ENCODE results near the gene TRIM33. TPM values are rescaled to one million over a fixed set of nuclear protein-coding genes. Genes with fewer than 3 reads are reported as not detected.
"Not testable (repeated sequence)": the region's sequence is repeated elsewhere in the genome, so short reads cannot be mapped to it uniquely, and the experiment has no call there.

Gene TRIM33
- total and polyA plus RNA-seq, 2 donors (not counting 1 experiment from before 2014, with no cell fraction given): 13.7 to 61.0 TPM

DNA sequence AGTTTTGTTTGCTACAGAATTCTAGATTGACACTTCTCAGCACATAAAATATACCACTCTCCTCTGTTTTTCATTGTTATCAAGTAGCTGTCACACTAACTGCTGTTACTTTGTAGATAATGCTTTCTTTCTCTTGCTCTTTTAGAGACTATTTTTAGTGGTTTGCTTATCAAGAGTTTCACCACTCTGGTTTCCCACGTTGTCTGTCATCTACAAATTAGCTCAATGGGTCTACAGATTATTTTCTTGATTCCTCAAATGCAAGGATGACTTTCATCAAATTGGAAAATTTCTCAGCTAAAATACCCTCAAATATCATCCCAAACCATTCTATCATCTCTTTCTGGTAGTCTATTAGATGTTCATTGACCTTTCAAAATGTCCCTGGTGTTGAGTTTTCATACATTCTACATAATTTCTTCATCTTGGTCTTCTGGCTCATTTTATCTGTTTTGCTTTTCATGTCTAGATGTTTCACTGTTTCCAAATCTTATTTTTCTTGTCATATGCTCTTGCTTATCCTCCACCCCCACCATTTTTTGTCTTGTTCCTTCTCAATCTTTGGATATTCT lies 122.5 kb downstream of the TRIM33 start:
- Histone ChIP-seq H2AFZ (ENCODE audit: insufficient read depth, low read depth, low read length, poor library complexity, severe bottlenecking) (no peak overlapping the region), H3K27ac (ENCODE audit: low read length in 2 of 2) (no peak overlapping the region), H3K27me3 (replicated peaks in 1 of 4; ENCODE audit: control extremely low read depth in 1 of 4, control insufficient read depth in 3 of 4, insufficient read depth in 4 of 4, low read length in 3 of 4) (no peaks in the 10 kb centered on the region), H3K4me1 (ENCODE audit: control insufficient read depth in 2 of 2, insufficient read depth in 2 of 2, low read length in 2 of 2) (no peaks in the 10 kb centered on the region), H3K4me2 (replicated peaks; ENCODE audit: low read depth, low read length, poor library complexity, severe bottlenecking) (no peak overlapping the region), H3K9ac (ENCODE audit: low read length) (no peak overlapping the region), H3K9me3 (ENCODE audit: control extremely low read depth in 1 of 3, control insufficient read depth in 2 of 3, insufficient read depth in 1 of 3, low read length in 2 of 3) (peaks cover 0 to 28% (median 22%) of the 10 kb centered on the region in 3 donors), H3K4me3 (ENCODE audit: control extremely low read depth in 1 of 5, extremely low read depth in 1 of 5, insufficient read depth in 1 of 5, low read depth in 2 of 5, low read length in 4 of 5) (no peak overlapping the region), H3K36me3 (replicated peaks in 1 of 2; ENCODE audit: control extremely low read depth in 1 of 2, control insufficient read depth in 1 of 2, extremely low read depth in 1 of 2, insufficient read depth in 2 of 2, low read length in 1 of 2) (peaks cover 0 to 4% of the 10 kb centered on the region in 2 experiments), H3K79me2 (ENCODE audit: control insufficient read depth, insufficient read depth, low read length) (no peaks in the 10 kb centered on the region), H4K20me1 (ENCODE audit: control insufficient read depth, insufficient read depth, low read length, poor library complexity, severe bottlenecking) (no peaks in the 10 kb centered on the region)
- WGBS (ENCODE audit: insufficient coverage): no CpG with 5 or more reads among the region's 1 CpG
- peaks cover 15% of the 10 kb centered on the region for H3K9me3 Mint-ChIP-seq (ENCODE audit: insufficient read depth)
- CTCF ChIA-PET: no interaction called here
- intact Hi-C loops (cut with micrococcal nuclease): no loop called here
- H3K27ac Mint-ChIP-seq: no peak overlapping the region
- H3K27me3 Mint-ChIP-seq: no peaks in the 10 kb centered on the region
- ATAC-seq (ENCODE audit: low read depth): no peak
- POLR2A ChIA-PET: no interaction called here
- no peaks in the 10 kb centered on the region for H3K4me1 Mint-ChIP-seq
- no peak overlapping the region for H3K4me3 Mint-ChIP-seq
- DNase-seq: no peak
- TF ChIP-seq, protein P1, sequence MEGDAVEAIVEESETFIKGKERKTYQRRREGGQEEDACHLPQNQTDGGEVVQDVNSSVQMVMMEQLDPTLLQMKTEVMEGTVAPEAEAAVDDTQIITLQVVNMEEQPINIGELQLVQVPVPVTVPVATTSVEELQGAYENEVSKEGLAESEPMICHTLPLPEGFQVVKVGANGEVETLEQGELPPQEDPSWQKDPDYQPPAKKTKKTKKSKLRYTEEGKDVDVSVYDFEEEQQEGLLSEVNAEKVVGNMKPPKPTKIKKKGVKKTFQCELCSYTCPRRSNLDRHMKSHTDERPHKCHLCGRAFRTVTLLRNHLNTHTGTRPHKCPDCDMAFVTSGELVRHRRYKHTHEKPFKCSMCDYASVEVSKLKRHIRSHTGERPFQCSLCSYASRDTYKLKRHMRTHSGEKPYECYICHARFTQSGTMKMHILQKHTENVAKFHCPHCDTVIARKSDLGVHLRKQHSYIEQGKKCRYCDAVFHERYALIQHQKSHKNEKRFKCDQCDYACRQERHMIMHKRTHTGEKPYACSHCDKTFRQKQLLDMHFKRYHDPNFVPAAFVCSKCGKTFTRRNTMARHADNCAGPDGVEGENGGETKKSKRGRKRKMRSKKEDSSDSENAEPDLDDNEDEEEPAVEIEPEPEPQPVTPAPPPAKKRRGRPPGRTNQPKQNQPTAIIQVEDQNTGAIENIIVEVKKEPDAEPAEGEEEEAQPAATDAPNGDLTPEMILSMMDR (IDR thresholded peaks at IDR 0.05): no peak
- TF ChIP-seq EZH2 (IDR thresholded peaks at IDR 0.05; ENCODE audit: borderline replicate concordance, insufficient read depth, low read depth, low read length, poor library complexity, severe bottlenecking): no peak

DNA sequence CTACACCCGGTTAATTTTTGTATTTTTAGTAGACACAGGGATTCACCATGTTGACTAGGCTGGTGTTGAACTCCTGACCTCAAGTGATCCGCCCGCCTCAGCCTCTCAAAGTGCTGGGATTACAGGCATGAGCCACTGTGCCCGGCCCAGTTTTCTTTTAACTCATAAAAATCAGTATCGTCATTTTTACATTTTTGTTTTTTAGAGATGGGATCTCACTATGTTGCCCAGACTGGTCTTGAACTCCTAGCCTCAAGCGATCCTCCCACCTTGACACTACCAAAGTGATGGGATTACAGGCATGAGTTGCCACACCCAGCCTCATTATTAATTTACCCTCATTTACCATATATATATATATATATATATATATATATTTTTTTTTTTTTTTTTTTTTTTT lies 123.4 kb downstream of the TRIM33 start:
- H4K20me1 ChIP-seq (ENCODE audit: control insufficient read depth, insufficient read depth, low read length, poor library complexity, severe bottlenecking); H3K4me1 ChIP-seq (ENCODE audit: control insufficient read depth in 2 of 2, insufficient read depth in 2 of 2, low read length in 2 of 2); intact Hi-C loops (cut with micrococcal nuclease); H3K4me3 ChIP-seq (ENCODE audit: control extremely low read depth in 1 of 5, extremely low read depth in 1 of 5, insufficient read depth in 1 of 5, low read depth in 2 of 5, low read length in 4 of 5); POLR2A ChIA-PET; H3K27me3 ChIP-seq (replicated peaks in 1 of 4; ENCODE audit: control extremely low read depth in 1 of 4, control insufficient read depth in 3 of 4, insufficient read depth in 4 of 4, low read length in 3 of 4); H3K36me3 ChIP-seq (replicated peaks in 1 of 2; ENCODE audit: control extremely low read depth in 1 of 2, control insufficient read depth in 1 of 2, extremely low read depth in 1 of 2, insufficient read depth in 2 of 2, low read length in 1 of 2); CTCF ChIA-PET; H3K27ac ChIP-seq (ENCODE audit: low read length in 2 of 2); H3K27me3 Mint-ChIP-seq; ATAC-seq (ENCODE audit: low read depth); H3K27ac Mint-ChIP-seq; H3K4me1 Mint-ChIP-seq; H3K4me3 Mint-ChIP-seq; H3K4me2 ChIP-seq (replicated peaks; ENCODE audit: low read depth, low read length, poor library complexity, severe bottlenecking); H3K79me2 ChIP-seq (ENCODE audit: control insufficient read depth, insufficient read depth, low read length); H2AFZ ChIP-seq (ENCODE audit: insufficient read depth, low read depth, low read length, poor library complexity, severe bottlenecking); H3K9ac ChIP-seq (ENCODE audit: low read length); DNase-seq: not testable (repeated sequence)
- peaks cover 0 to 31% (median 22%) of the 10 kb centered on the region in 3 donors for H3K9me3 ChIP-seq (ENCODE audit: control extremely low read depth in 1 of 3, control insufficient read depth in 2 of 3, insufficient read depth in 1 of 3, low read length in 2 of 3)
- H3K9me3 Mint-ChIP-seq (ENCODE audit: insufficient read depth): peaks cover 15% of the 10 kb centered on the region
- 100% methylated on average over 2 of the region's 6 CpGs for WGBS (ENCODE audit: insufficient coverage)

Measured in B cell (primary cell).